Natural killer cell (primary cell): ENCODE data around the gene EFHC1. TPM values are rescaled to one million over a fixed set of nuclear protein-coding genes. Genes with fewer than 3 reads are reported as not detected.

Experiments
- ATAC-seq, 3 donors: fragments of 150-1000 bp in 2 of 3; fragments of 200-7000 bp in 1 of 3; cut with Tn5 transposase; 1 replicate in 1 of 3; 2 replicates in 2 of 3; pipeline ENCODE4 v1.10.0; 2021; ENCODE audit warnings: mild to moderate bottlenecking in 2 of 3, moderate library complexity in 2 of 3
- DNase-seq, 2 donors: peaks; one replicate each; pipeline versions ENCODE4 v3.0.0 to v3.0.0-alpha.2; 2013 to 2021; ENCODE audit warnings: mixed read lengths in 1 of 2
- H3K27ac ChIP-seq: one replicate; pipeline ENCODE4 v1.5.1; 2013; ENCODE audit warnings: mild to moderate bottlenecking, low read length
- H3K27me3 ChIP-seq: one replicate; pipeline ENCODE4 v1.6.1; 2013; ENCODE audit warnings: low read length; ENCODE audit not compliant: control insufficient read depth, insufficient read depth
- H3K36me3 ChIP-seq: one replicate; pipeline ENCODE4 v1.6.1; 2013; ENCODE audit warnings: low read length; ENCODE audit not compliant: control insufficient read depth, insufficient read depth
- H3K4me1 ChIP-seq: one replicate; pipeline ENCODE4 v1.6.1; 2013; ENCODE audit warnings: low read length; ENCODE audit not compliant: control insufficient read depth, insufficient read depth
- H3K4me3 ChIP-seq: one replicate; pipeline ENCODE4 v1.5.1; 2013; ENCODE audit warnings: low read length
- H3K9me3 ChIP-seq: one replicate; pipeline ENCODE4 v1.6.1; 2013; ENCODE audit warnings: low read length; ENCODE audit not compliant: control insufficient read depth, insufficient read depth
- H3K27ac Mint-ChIP-seq, 2 donors: one replicate each; pipeline ENCODE4 v1.8.0; 2022; ENCODE audit warnings: mild to moderate bottlenecking in 2 of 2, mixed read lengths in 2 of 2, moderate library complexity in 1 of 2
- H3K27me3 Mint-ChIP-seq, 2 donors: one replicate each; pipeline ENCODE4 v1.8.0; 2022; ENCODE audit warnings: low read depth in 2 of 2, mixed read lengths in 2 of 2
- H3K36me3 Mint-ChIP-seq: one replicate; pipeline ENCODE4 v1.8.0; 2022; ENCODE audit warnings: mixed read lengths
- H3K4me1 Mint-ChIP-seq, 2 donors: one replicate each; pipeline ENCODE4 v1.8.0; 2022; ENCODE audit warnings: mixed read lengths in 2 of 2
- H3K4me3 Mint-ChIP-seq: one replicate; pipeline ENCODE4 v1.8.0; 2022; ENCODE audit warnings: mild to moderate bottlenecking, moderate library complexity, mixed read lengths
- H3K9me3 Mint-ChIP-seq, 2 donors: one replicate each; pipeline ENCODE4 v1.8.0; 2022; ENCODE audit warnings: mixed read lengths in 2 of 2
- CTCF ChIP-seq: fragments of 200-600 bp; IDR thresholded peaks from one replicate; pipeline ENCODE4 v1.8.0; 2022; ENCODE audit warnings: antibody characterized with exemption
- WGBS: methylation state at CpG from one replicate; pipeline ENCODE4 v1.1.7; 2013; ENCODE audit warnings: missing lambda C conversion rate; ENCODE audit not compliant: insufficient coverage; 5-methylcytosine and 5-hydroxymethylcytosine counted together
- intact Hi-C: fragments of 100-400 bp; cut with micrococcal nuclease; formaldehyde crosslinking; loops from one replicate; pipeline ENCODE4 v1.14.2; 2022
- total RNA-seq, 4 donors: library from RNA; stranded (reverse); fragments of 120-200 nt in 1 of 4; gene quantifications; one replicate each; pipeline versions ENCODE4 v1.2.3 to v1.2.4, GENCODE V29; 2013 to 2022

EFHC1 gene
- total RNA-seq, 3 donors from 2014 or later (not counting 1 experiment from before 2014, with no cell fraction given): 10.7 to 20.9 (median 13.7) TPM

- H3K27ac Mint-ChIP-seq: no peak overlapping the region
- 90% methylated on average over 4 of the region's 4 CpGs for WGBS
- Histone ChIP-seq H3K4me1 (no peaks in the 10 kb centered on the region), H3K9me3 (no peaks in the 10 kb centered on the region), H3K27ac (no peak overlapping the region), H3K4me3 (no peak overlapping the region), H3K36me3 (peaks cover 13% of the 10 kb centered on the region), H3K27me3 (no peaks in the 10 kb centered on the region)
- DNase-seq: no peak
- intact Hi-C loops: no loop called here
- no peaks in the 10 kb centered on the region for H3K9me3 Mint-ChIP-seq
- H3K4me1 Mint-ChIP-seq: peaks cover 10 to 59% of the 10 kb centered on the region in 2 donors
- no peak overlapping the region for H3K4me3 Mint-ChIP-seq
- H3K36me3 Mint-ChIP-seq: peaks cover 11% of the 10 kb centered on the region
- no peak for TF ChIP-seq CTCF
- no peaks in the 10 kb centered on the region for H3K27me3 Mint-ChIP-seq
- no peak for ATAC-seq
Observed at GRCh38 chr6:52519618-52520017, 99.5 kb downstream of the EFHC1 start.

- no peak overlapping the region for H3K27ac Mint-ChIP-seq
- DNase-seq: no peak
- no peak overlapping the region for H3K27ac ChIP-seq
- no peak overlapping the region for H3K4me3 ChIP-seq
- intact Hi-C loops: no loop called here
- ATAC-seq: no peak
- no peaks in the 10 kb centered on the region for H3K36me3 Mint-ChIP-seq
- peaks cover 14 to 67% of the 10 kb centered on the region in 2 donors for H3K4me1 Mint-ChIP-seq
- H3K27me3 Mint-ChIP-seq: no peaks in the 10 kb centered on the region
- no peaks in the 10 kb centered on the region for H3K36me3 ChIP-seq
- no peaks in the 10 kb centered on the region for H3K4me1 ChIP-seq
- no peak overlapping the region for H3K4me3 Mint-ChIP-seq
- TF ChIP-seq CTCF: no peak
- no peaks in the 10 kb centered on the region for H3K27me3 ChIP-seq
- H3K9me3 ChIP-seq: no peaks in the 10 kb centered on the region
- 79% methylated on average over 7 of the region's 7 CpGs for WGBS
- H3K9me3 Mint-ChIP-seq: no peaks in the 10 kb centered on the region
Observed at GRCh38 chr6:52522151-52522626, 102.0 kb downstream of the EFHC1 start.

- no peak overlapping the region for H3K27ac ChIP-seq
- WGBS: 76% methylated on average over 3 of the region's 3 CpGs
- no peaks in the 10 kb centered on the region for H3K27me3 ChIP-seq
- no peak for TF ChIP-seq CTCF
- H3K36me3 Mint-ChIP-seq: no peaks in the 10 kb centered on the region
- peak overlapping the region in 1 of 2 donors; percentile 7 for H3K27ac Mint-ChIP-seq
- no peak overlapping the region for H3K4me3 Mint-ChIP-seq
- H3K9me3 Mint-ChIP-seq: no peaks in the 10 kb centered on the region
- DNase-seq (no peak), ATAC-seq (no peak)
- intact Hi-C loops: no loop called here
- H3K4me3 ChIP-seq: no peak overlapping the region
- H3K9me3 ChIP-seq: no peaks in the 10 kb centered on the region
- no peaks in the 10 kb centered on the region for H3K4me1 ChIP-seq
- H3K36me3 ChIP-seq: no peaks in the 10 kb centered on the region
- peaks cover 14 to 67% of the 10 kb centered on the region in 2 donors for H3K4me1 Mint-ChIP-seq
- H3K27me3 Mint-ChIP-seq: no peaks in the 10 kb centered on the region
Observed at GRCh38 chr6:52522655-52523054, 102.5 kb downstream of the EFHC1 start.
